ENCODE data around the gene AQP11. TPM values are rescaled to one million over a fixed set of nuclear protein-coding genes. Genes with fewer than 3 reads are reported as not detected.

The AQP11 gene
- polyA plus RNA-seq, 4 donors, result 2.6 to 5.8 (median 3.3) TPM

DNA sequence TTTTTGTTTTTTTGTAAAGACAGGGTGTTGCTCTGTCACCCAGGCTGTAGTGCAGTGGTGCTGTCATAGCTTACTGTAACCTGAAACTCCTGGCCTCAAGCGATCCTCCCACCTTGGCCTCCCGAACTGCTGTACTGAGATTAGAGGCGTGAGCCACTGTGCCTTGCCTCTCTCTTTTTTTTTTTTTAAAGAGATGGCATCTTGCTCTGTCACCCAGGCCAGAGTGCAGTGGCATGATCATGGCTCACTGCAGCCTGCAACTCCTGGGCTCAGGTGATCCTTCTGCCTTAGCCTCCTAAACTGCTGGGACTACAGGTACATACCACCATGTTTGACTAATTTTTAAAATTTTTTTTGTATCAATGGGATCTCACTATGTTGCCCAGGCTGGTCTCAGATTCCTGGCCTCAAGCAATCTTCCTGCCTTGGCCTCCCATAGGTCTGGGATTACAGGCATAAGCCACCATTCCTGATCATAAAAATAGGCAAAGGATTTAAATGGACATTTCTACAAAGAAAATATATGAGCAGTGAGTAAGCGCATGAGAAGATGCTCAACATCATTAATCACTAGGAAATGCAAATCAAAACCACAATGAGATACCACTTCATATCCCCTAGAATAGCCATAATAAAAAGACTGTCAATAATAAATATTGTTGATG is 65.1 kb downstream of the AQP11 start:
- DNase-seq (ENCODE audit: low read depth in 4 of 4, low spot score in 3 of 4), result no peak

GRCh38 chr11:77656362-77656761 is 66.6 kb downstream of the AQP11 start:
- DNase-seq (ENCODE audit: low read depth in 4 of 4, low spot score in 3 of 4), result no peak

DNA sequence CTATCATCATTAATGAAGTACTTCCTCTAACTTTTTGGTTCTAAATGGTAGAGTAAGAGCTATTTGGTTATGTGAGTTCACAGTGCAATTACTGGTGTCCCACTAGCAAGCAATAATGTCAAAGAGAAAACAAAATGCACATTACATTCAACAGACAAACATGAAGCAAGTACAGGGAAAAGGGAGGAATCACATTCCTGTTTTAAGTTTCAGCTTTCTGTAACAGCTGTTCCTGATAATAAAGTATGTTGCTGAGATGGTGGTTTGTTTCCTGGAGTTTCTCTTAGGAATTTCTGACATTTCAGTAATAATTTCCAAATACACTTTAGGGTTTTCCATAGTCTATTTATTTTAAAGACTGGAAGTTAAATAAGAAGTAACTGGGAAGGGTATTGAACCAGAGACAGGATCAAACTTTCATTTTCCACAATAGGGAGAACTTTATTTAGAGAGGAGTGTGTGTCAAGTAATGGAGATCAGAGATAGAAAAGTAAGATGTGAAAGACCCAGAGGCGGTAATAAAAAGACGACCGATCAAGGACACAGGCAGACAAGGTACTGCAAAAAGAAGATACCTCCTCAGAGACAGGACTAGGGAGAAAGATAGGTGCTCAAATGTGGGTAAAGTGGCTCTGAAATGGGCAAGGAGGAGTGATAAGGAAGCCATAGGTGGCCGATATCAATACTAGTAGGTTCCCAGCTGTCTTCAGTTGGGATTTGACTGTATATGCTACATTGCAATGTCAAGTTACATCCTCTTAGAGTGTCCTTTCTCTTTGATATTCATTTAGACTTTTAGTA is 68.7 kb downstream of the AQP11 start:
- DNase-seq (ENCODE audit: low read depth in 4 of 4, low spot score in 3 of 4), result no peak

Other genes starting within 250 kb of the AQP11 start
- gene PAK1, start 115.9 kb upstream of the AQP11 start, polyA plus RNA-seq (ENCODE audit: insufficient read length in 4 of 4), result 10 to 100 TPM; 44.2 to 96.4 (median 87.1) TPM
- gene CLNS1A, start 47.8 kb downstream of the AQP11 start, polyA plus RNA-seq (ENCODE audit: insufficient read length in 4 of 4), result 100 to 1,000 TPM; 179 to 221 (median 195) TPM
- gene RSF1, start 230.8 kb downstream of the AQP11 start, polyA plus RNA-seq (ENCODE audit: insufficient read length in 4 of 4), result 10 to 100 TPM; 62.7 to 75.9 (median 65.5) TPM
- 10 to 100 TPM; 46.1 to 53.1 (median 48.2) TPM for gene AAMDC, start 231.2 kb downstream of the AQP11 start, polyA plus RNA-seq (ENCODE audit: insufficient read length in 4 of 4)

All from left renal pelvis (tissue), 4 donors.